ENCODE data around the gene CCDC85C. TPM values are rescaled to one million over a fixed set of nuclear protein-coding genes. Genes with fewer than 3 reads are reported as not detected.
A peak's percentile ranks its signal among the peaks of the same experiment; 100 is the strongest.

Gene CCDC85C
- total and polyA plus RNA-seq, 8 donors, result 10.5 to 28.6 (median 15.9) TPM

- no peaks in the 10 kb centered on the region for H3K36me3 ChIP-seq
- no peak overlapping the region for H3K4me3 ChIP-seq
- 56 to 76% (median 72%) methylated on average over 9 of the region's 9 CpGs for WGBS, 5 donors
- no peak for DNase-seq
- H3K4me1 ChIP-seq, result peaks cover 91 to 98% (median 95%) of the 10 kb centered on the region in 4 donors
- TF ChIP-seq EP300 (IDR thresholded peaks at IDR 0.05), result no peak
- TF ChIP-seq POLR2AphosphoS5 (IDR thresholded peaks at IDR 0.05), result no peak
- TF ChIP-seq CTCF (IDR thresholded peaks at IDR 0.05), result no peak
- no peak for TF ChIP-seq POLR2A (IDR thresholded peaks at IDR 0.05)
- intact Hi-C loops (cut with DNase I; ENCODE audit: low total_unique reads), result no loop called here
- no peaks in the 10 kb centered on the region for H3K9me3 ChIP-seq
- no peaks in the 10 kb centered on the region for H3K27me3 ChIP-seq
- H3K27ac ChIP-seq, result peak overlapping the region in 3 of 5 donors; percentile 85 to 92 (median 86)
Measured at GRCh38 chr14:99593971-99594841, 9.8 kb downstream of the CCDC85C start.

- Histone ChIP-seq H3K36me3 (no peaks in the 10 kb centered on the region), H3K4me3 (no peak overlapping the region), H3K27me3 (no peaks in the 10 kb centered on the region), H3K9me3 (no peaks in the 10 kb centered on the region), H3K4me1 (peaks cover 91 to 98% (median 95%) of the 10 kb centered on the region in 4 donors), H3K27ac (peak overlapping the region in 3 of 5 donors; percentile 32 to 53 (median 49))
- 62 to 90% (median 89%) methylated on average over 30 to 36 of the region's 36 CpGs for WGBS, 5 donors
- intact Hi-C loops (cut with DNase I; ENCODE audit: low total_unique reads), result no loop called here
- TF ChIP-seq POLR2A (IDR thresholded peaks at IDR 0.05), result no peak
- no peak for TF ChIP-seq EP300 (IDR thresholded peaks at IDR 0.05)
- DNase-seq, result no peak
Measured at GRCh38 chr14:99592933-99593753, 10.9 kb downstream of the CCDC85C start.

- Histone ChIP-seq H3K27ac (peak overlapping the region in 2 of 5 donors; percentile 32 to 49), H3K4me1 (peaks cover 91 to 98% (median 95%) of the 10 kb centered on the region in 4 donors), H3K9me3 (no peaks in the 10 kb centered on the region), H3K36me3 (no peaks in the 10 kb centered on the region), H3K27me3 (no peaks in the 10 kb centered on the region), H3K4me3 (no peak overlapping the region)
- WGBS, 5 donors, result 58 to 76% (median 69%) methylated on average over 2 of the region's 2 CpGs
- no peak for DNase-seq
- TF ChIP-seq POLR2AphosphoS5 (IDR thresholded peaks at IDR 0.05) (no peak), EP300 (IDR thresholded peaks at IDR 0.05) (no peak), POLR2A (IDR thresholded peaks at IDR 0.05) (no peak), CTCF (IDR thresholded peaks at IDR 0.05) (no peak)
- intact Hi-C loops (cut with DNase I; ENCODE audit: low total_unique reads), result no loop called here
Measured at GRCh38 chr14:99592394-99592793, 11.6 kb downstream of the CCDC85C start.

GRCh38 chr14:99590746-99591555, 13.1 kb downstream of the CCDC85C start:
- intact Hi-C loops (cut with DNase I; ENCODE audit: low total_unique reads), result no loop called here
- Histone ChIP-seq H3K27ac (peak overlapping the region in 4 of 5 donors; percentile 24 to 67 (median 53)), H3K4me3 (no peak overlapping the region), H3K4me1 (peaks cover 82 to 98% (median 95%) of the 10 kb centered on the region in 4 donors), H3K9me3 (no peaks in the 10 kb centered on the region), H3K36me3 (no peaks in the 10 kb centered on the region), H3K27me3 (no peaks in the 10 kb centered on the region)
- 65 to 73% (median 68%) methylated on average over 25 to 28 of the region's 28 CpGs for WGBS, 5 donors
- peak in 1 of 2 donors; percentile 64 for DNase-seq
- TF ChIP-seq POLR2AphosphoS5 (IDR thresholded peaks at IDR 0.05), result no peak
- TF ChIP-seq POLR2A (IDR thresholded peaks at IDR 0.05), result no peak
- no peak for TF ChIP-seq CTCF (IDR thresholded peaks at IDR 0.05)
- TF ChIP-seq EP300 (IDR thresholded peaks at IDR 0.05), result no peak
